ENCODE measurements around the gene PNLIPRP1. TPM values are rescaled to one million over a fixed set of nuclear protein-coding genes. Genes with fewer than 3 reads are reported as not detected.

PNLIPRP1 gene
- not detected for total RNA-seq
- 1 to 10 TPM in 1 of 3 donors, under 1 TPM in 1, not detected in 1; 0.04 to 3.6 TPM for polyA plus RNA-seq

GRCh38 chr10:116590590-116591444 lies at the start of gene PNLIPRP1:
TSS of gene PNLIPRP1 (plus strand) at chr10:116590959. CDS start at chr10:116591130, 171 bp downstream.
- H3K27me3 ChIP-seq: no peaks in the 10 kb centered on the region
- no peak for TF ChIP-seq EP300 (IDR thresholded peaks at IDR 0.05)
- TF ChIP-seq CTCF (IDR thresholded peaks at IDR 0.05): no peak
- TF ChIP-seq POLR2AphosphoS5 (IDR thresholded peaks at IDR 0.05): no peak
- no peak for TF ChIP-seq POLR2A (IDR thresholded peaks at IDR 0.05)
- H3K4me1 ChIP-seq: no peaks in the 10 kb centered on the region
- WGBS, 2 donors: 21 to 70% methylated on average over 9 of the region's 9 CpGs
- H3K9me3 ChIP-seq: no peaks in the 10 kb centered on the region
- H3K36me3 ChIP-seq: no peaks in the 10 kb centered on the region
- intact Hi-C loops (cut with DNase I): no loop called here
- no peak within 1 kb of the TSS for H3K4me3 ChIP-seq
- H3K27ac ChIP-seq: no peak within 1 kb of the TSS
- DNase-seq: no peak

- H3K27me3 ChIP-seq: no peaks in the 10 kb centered on the region
- H3K9me3 ChIP-seq: no peaks in the 10 kb centered on the region
- H3K36me3 ChIP-seq: no peaks in the 10 kb centered on the region
- H3K27ac ChIP-seq: no peak overlapping the region
- no peak for DNase-seq
- no peaks in the 10 kb centered on the region for H3K4me1 ChIP-seq
- TF ChIP-seq POLR2A (IDR thresholded peaks at IDR 0.05): no peak
- TF ChIP-seq POLR2AphosphoS5 (IDR thresholded peaks at IDR 0.05): no peak
- no peak for TF ChIP-seq EP300 (IDR thresholded peaks at IDR 0.05)
- no peak for TF ChIP-seq CTCF (IDR thresholded peaks at IDR 0.05)
- intact Hi-C loops (cut with DNase I): no loop called here
- H3K4me3 ChIP-seq: no peak overlapping the region
Measured at GRCh38 chr10:116542007-116542677, 48.6 kb upstream of the PNLIPRP1 start.

GRCh38 chr10:116545122-116545521 lies 45.6 kb upstream of the PNLIPRP1 start:
- no peaks in the 10 kb centered on the region for H3K4me1 ChIP-seq
- H3K27ac ChIP-seq: no peak overlapping the region
- intact Hi-C loops (cut with DNase I): no loop called here
- H3K9me3 ChIP-seq: no peaks in the 10 kb centered on the region
- no peaks in the 10 kb centered on the region for H3K36me3 ChIP-seq
- no peak for DNase-seq
- H3K4me3 ChIP-seq: no peak overlapping the region
- TF ChIP-seq POLR2AphosphoS5 (IDR thresholded peaks at IDR 0.05) (no peak), EP300 (IDR thresholded peaks at IDR 0.05) (no peak), POLR2A (IDR thresholded peaks at IDR 0.05) (no peak), CTCF (IDR thresholded peaks at IDR 0.05) (no peak)
- WGBS, 2 donors: 88 to 91% methylated on average over 1 of the region's 1 CpG
- no peaks in the 10 kb centered on the region for H3K27me3 ChIP-seq

GRCh38 chr10:116545756-116546155 lies 45.0 kb upstream of the PNLIPRP1 start, which contains the start of gene PNLIP:
TSS of gene PNLIP (plus strand) at chr10:116545931. CDS start at chr10:116546093, 162 bp downstream.
- Histone ChIP-seq H3K9me3 (no peaks in the 10 kb centered on the region), H3K4me1 (no peaks in the 10 kb centered on the region), H3K27ac (no peak within 1 kb of the TSS), H3K36me3 (no peaks in the 10 kb centered on the region), H3K4me3 (no peak within 1 kb of the TSS), H3K27me3 (no peaks in the 10 kb centered on the region)
- TF ChIP-seq POLR2A (IDR thresholded peaks at IDR 0.05): no peak
- TF ChIP-seq EP300 (IDR thresholded peaks at IDR 0.05): no peak
- WGBS, 2 donors: 88% methylated on average over 8 of the region's 8 CpGs
- no peak for DNase-seq
- intact Hi-C loops (cut with DNase I): no loop called here

- intact Hi-C loops (cut with DNase I): no loop called here
- no peak for DNase-seq
- no peak for TF ChIP-seq POLR2AphosphoS5 (IDR thresholded peaks at IDR 0.05)
- TF ChIP-seq EP300 (IDR thresholded peaks at IDR 0.05): no peak
- TF ChIP-seq CTCF (IDR thresholded peaks at IDR 0.05): no peak
- no peak for TF ChIP-seq POLR2A (IDR thresholded peaks at IDR 0.05)
- H3K4me3 ChIP-seq: no peak overlapping the region
- no peaks in the 10 kb centered on the region for H3K4me1 ChIP-seq
- H3K36me3 ChIP-seq: no peaks in the 10 kb centered on the region
- no peaks in the 10 kb centered on the region for H3K27me3 ChIP-seq
- H3K27ac ChIP-seq: no peak overlapping the region
- no peaks in the 10 kb centered on the region for H3K9me3 ChIP-seq
- WGBS, 2 donors: 87% methylated on average over 5 of the region's 5 CpGs
Measured at GRCh38 chr10:116548301-116548700, 42.5 kb upstream of the PNLIPRP1 start.

Measured in sigmoid colon (tissue), 7 donors.